ELF-1 (cell line): Measurements from ENCODE around the gene XIRP1.
"Not testable (repeated sequence)": the region's sequence is repeated elsewhere in the genome, so short reads cannot be mapped to it uniquely, and the experiment has no call there.

Experiments used
- DNase-seq: peaks from one replicate; pipeline ENCODE4 v3.0.0-alpha.2; 2016; ENCODE audit warnings: low read depth, low spot score

XIRP1 gene

DNA sequence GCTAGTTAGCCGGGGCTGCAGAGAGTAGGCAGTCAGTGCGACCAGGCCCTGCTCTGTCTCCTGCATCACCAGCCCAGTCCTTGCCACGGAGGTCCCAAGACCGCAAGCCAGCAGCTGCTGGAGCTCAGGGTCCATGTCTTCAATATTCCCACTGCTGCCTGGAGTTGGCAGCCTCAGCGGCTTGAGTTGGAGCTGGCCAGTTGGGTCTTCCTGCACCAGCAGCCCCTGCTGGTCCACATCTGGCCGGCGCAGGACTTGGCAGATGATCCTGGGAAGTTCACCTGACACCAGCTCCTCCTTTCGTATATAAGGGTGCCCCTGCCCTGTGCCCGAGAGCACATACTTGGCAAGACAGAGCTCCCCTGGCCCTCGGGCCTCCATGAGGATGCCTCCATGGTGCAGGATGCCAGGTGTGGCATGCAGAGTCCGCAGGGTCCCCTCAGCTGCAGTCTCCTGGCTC, 5.7 kb downstream of the XIRP1 start:
- no peak for DNase-seq

DNA sequence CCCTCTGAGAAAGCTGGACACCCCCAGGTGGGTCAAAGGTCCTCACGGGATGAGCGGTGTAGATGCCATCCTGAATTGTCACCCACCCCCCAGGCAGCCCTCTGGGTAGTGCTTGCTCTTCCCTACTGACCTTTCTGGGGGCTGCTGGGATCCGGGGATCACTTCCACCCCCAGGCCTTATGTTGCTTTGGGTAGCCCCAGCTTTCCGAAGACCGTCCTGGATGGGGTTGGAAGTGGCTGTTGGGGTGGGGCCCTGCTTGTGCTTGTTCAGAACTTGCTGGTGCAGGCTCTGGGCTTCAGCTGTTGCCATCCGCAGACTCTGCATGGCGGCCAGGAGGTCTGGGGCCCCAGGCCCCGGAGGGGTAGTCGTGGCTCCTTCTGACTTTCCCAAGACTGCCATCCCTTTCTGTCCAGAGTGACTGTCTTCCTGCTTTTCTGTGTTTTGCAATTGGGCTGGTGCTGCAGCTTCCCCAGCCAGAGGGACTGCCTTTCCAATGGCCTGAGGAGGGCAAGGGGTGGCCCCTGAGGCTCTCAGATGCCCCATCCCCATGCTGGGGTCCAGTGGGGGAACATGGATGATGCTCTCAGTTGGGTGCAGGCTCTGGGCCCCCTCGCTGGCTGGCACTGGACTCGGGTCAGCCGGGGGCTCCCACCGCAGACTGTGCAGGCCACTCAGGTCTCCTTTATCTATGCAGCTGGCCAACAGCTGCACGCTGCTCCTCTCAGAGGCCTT, 6.3 kb downstream of the XIRP1 start:
- no peak for DNase-seq

DNA sequence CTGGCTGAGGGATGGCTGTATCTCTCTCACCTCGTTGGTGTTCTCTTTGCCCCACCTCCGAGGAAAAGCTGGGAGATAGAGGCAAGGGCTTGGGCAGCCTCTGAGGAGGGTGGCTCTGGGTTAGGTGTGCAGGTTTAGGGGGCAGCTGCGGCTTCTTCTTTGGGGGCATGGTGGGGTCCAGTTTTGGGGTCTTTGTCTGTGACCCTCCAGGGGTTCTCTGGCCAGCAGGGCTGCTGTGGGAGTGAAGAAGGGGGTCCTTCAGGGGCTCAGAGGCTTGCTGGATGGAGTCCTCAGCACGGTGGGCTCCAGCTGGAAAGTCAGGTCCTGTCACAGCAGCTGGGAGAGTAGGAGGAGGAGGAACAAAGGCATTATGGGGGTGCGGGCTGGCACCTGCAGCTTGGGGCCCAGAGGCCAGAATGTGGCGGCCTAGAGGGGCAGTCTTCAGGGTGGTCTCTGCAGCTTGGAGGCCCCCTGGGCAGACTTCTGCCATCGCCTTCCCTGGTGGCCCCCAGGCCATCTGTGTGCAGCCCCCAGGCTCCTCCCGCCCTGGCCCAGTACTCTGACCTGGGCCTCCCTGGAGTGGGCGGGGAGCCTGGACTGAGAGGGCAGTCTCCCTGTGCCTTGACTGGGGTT, 7.0 kb downstream of the XIRP1 start:
- DNase-seq: no peak

DNA sequence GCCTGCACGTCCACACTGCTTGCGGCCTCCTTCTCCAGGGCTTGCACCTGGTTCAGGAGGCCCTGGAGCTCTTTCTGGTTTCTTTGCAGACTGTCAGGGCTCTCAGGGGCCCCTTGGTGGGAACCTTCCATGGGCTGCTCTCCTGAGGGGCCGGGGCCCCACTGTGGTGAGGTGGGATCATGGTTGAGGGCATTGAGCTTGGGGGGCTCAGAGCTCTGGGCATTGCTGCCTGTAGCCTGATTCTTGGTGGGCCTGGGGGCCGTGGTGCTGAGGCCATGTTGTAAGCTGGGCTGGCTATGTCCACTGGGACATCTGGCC, 7.5 kb downstream of the XIRP1 start:
- DNase-seq: no peak

DNA sequence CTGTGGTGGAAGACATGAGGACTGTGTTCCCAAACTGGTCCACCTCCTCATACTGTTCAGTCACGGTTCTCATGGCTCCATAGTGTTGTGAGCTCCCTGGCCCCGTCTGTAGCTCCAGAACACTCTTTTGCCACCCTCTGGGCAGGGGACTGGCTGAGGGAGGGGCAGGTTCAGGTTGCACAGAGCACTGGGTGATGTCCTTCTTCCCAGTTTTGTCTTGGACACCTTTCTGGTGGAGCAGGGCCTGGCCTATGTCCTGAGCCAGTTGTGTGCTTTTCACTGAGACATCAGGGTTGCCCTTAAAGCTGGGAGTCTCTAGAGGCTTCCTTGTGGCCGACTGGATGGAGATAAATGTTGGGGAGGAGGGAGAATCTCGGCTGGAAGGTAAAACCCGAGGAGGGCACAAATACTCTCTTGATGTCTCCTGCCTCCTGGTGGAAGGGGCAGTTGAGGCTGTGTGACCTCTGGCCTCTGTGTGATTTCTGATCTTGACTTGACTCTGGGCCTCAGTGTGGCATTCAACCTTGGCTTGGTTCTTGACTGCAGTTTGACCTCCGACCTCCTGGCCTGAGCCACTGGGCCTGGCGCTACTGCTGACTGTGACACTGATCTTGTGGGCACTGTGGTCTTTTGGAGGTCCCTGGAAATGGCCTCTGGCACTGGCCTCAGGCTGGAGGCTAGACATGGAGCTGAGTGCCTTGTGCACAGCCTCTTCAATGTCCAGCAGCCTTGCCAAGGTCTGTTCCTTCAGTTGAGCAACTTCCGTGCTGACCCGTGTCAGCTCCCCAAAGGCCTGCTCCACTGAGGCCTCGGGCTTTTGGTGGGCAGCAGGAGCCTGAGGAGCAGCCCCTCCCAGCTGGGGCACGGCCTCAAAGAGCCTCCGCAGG, 8.1 kb downstream of the XIRP1 start:
- no peak for DNase-seq

DNA sequence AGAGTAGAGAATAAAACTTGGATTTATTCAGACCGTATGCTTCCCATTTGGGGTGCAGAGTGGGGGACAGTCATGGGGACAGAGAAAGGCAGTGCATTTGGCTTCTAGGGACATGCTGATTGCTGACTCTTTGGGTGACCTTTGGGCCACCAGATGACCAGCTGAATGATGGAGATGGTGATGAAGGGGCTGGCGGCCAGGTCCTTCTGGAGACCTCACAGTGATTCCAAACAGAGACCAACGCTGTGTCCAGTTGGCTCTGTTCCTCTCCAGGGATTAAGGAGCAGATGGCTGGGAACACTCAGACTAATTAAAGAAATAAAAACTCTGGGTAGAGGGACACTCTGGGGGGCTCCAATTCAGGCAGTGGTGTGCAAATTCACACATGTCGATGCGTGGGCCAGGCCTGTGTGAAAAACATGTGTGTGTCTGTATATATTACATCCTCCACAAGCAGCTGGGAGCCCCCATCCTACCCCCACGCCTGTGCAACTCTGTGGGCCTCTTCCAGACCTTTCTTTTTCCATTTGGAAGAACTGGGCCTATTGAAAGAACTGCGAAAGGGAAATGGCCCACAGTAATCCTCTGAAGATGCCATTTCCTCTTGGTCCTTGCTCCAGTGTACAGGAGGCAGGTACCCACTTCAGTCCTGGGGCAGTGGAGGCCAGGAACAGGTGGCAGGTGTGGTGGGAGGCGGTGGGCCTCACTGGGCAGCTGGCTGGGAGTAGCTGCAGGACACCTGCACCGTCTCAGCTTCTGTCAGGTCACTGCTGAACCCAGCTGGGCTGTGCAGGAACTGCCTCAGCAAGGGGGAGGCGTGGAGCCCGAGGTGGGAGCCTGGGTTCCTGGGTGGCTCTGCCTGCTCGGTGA, 8.9 kb downstream of the XIRP1 start:
- DNase-seq: no peak

DNA sequence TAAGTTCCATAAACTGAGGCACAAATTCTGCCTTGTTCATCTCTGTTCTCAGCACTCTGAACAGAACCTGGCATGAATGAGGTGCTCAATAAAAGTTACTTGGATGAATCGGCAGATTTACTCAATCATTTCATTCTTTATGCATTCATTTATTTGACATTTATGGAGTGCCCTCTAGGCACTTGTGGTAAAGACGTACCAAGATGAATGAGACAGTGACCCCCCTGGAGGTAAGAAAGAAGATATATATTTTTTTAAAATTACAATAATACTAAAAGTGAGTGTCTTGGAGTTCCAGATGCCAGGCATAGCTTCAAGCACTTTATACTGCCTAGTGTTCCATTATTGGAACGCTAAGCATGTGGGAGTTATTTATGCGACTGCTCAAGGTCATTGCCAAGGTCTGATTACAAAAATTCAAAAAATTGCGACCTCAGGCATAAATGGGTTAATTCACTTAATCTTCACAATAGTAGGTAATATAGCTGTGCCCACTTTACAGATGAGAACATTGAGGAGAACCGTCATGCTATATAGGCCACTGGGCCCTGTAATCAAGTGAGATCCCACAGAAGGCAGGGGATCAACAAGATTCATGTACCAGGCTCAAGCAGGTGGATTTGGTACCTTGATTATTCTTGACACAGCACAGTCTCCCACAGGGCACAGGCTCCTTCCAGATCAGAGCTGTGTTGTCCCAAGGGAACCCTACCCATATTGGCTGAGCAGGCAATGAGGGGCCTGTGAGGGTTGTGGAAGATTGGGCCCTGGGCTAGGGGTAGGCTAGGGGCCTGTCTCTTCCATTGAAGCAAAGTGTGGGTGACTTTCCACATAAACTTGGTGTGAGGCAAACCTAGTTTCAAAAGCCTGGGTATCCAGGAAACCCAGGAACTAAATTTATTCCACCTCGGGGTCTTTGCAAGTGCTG, 10.7 kb downstream of the XIRP1 start:
- no peak for DNase-seq

DNA sequence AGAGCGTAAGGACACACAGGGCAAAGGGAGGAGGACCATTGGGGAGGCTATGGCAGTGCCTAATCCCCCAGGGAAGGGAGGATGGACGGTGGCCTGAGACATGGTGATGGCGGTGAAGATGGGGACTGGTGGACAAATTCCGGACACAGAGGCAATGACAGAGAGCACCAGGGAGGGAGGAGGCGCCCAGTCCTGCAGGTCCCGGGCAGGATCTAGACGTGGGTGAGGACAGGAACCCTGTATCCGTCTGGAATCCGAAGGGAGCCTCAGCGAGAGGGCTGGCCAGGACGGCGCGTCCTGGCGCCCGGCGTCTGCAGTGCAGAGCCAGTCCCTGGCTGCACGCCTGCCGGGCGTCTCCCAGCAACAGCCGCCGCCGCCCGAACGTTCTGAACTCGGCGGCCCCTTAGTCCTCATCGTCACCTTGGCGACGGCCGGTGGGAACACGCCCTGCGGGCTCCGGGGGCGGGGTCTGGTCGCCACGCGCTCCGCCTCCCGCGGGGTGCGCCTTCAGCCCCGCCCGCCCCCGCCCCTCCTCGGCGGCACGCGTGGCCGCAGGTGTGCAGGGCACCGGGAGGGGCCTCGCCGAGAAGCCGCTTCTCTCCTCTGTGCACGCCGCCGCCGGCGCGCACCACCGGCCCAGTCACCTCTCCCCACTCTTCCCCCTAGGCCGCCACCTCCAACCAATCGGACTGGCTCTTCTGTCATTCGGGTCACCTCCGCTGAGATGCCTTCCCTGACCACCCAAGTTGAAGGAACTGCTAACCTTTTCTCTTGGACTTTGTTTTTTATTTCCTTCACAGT, 11.6 kb downstream of the XIRP1 start:
- peak; percentile 94 for DNase-seq

DNA sequence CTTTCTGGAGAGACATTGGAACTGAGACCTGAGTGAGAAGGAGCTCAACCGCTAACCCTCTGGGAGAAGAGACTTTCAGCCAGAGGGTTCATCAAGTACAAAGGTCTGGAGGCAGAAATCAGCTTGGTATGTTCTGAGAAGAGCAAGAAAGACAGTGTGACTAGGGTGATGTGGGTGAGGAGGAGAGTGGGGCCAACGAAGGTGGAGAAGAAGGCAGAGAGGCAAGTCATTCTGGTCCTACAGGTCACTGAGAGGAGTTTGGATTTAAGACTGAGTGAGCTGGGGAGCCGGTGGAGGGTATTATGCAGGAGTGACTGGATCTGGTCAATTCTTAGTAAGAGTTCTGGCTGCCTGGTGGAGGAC, 12.2 kb downstream of the XIRP1 start:
- no peak for DNase-seq

DNA sequence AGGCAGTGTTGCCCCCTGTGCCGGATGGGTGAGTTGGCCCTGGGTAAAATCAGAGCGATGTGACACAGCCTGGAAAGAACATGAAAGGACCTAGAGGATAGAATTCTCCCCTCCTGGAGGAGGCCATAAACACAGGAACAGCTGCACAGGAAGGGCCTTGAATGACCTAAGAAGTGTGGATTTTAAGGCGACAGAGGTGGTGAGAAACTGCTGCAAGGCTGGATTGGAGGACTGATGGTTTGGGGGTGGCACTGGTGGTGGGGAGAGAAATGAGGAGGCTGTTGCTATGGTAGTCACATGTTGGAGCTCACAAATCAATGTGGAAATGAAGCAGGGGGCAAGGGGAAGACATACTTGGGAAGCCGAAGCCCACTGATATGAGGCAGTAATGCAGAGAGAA, 13.8 kb downstream of the XIRP1 start:
- DNase-seq: no peak

DNA sequence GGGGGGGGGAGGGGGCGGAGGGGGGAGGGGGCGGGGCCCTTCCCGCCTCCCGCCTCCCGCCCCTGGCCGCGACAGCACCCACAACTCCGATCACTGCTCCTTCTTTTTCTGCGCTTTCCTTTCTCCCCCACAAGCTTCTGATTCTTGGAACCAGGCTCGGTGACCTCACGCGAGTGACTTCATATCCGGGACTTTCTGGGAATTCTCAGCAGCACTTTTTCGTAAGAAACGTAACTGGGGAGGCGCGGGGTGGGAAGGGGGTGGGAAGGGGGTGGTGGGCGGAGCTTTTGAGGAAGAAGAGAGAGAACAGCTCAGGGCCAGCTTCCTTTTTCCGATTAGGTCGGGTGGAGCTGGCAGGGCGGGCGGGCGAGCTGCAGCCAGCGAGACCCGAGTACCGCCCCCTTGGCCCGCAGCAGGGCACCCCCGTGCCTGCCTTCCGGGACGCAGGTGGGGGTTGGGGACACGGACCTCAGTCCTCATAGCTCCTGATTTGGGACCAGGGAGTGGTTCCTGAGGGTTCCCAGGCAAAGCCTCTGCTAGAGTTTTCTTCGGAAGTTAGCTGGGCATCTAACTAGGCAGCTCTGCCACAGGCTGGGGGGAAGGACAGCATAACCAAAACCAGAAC, 14.6 kb downstream of the XIRP1 start:
- peak; percentile 71 for DNase-seq

DNA sequence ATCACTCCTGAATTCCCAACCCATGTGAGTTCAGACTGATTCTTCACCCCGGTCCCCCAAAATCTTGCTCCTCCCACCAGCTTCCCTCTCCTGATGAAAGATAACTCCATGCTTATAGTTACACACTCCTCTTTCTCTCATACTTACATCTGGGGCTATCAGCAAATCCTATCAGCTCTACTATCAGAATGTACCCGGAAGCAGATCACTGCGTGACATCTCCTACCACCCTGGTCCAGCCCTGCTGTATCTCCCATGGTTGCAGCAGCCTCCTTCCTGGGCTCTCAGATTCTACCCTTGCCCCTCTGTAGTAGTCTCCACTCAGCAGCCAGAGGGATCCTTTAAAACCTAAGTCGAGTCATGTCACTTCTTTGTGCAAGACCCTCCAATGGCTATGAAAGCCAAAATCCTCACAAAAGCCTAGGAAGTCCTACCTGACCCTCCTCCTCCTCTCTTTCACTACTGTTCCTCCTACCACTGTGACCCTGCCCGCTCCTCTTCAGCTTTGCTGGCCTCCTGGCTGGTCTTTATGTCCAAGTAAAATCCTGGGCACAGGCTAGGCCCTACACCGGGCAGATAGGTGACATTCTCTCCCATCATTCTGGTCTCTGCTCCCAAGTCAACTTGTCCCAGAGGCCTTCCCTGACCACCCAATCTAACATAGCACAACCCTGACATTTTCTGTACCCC, 16.2 kb downstream of the XIRP1 start:
- DNase-seq: no peak

DNA sequence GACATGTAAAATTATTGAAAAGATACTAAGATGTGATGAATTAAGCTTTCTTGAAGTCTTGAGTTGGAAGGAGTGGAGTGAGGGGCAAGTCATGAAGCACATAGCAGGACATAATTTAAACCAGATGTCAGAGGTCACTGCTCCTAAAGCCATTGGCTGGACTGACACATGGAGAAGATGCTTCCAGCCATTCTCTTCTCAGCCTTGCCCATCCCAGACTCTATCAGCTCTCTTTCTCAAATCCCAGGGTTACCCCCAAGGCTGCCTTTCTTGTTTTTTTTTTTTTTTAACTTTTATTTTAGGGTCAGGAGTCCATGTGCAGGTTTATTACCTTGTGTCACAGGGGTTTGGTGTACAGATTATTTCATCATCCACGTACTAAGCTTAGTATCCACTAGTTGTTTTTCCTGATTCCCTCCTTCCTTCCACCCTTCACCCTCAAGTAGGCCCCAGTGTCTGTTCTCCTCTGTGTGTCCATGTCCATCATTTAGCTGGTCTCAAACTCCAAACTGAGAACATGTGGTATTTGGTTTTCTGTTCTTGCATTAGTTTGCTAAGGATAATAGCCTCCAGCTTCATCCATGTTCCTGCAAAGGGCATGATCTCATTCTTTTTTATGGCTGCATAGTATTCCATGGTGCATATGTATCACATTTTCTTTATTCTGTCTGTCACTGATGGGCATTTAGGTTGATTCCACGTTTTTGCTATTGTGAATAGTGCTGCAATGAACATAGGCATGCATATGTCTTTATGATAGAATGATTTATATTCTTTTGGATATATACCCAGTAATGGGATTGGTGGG, 18.9 kb downstream of the XIRP1 start:
- DNase-seq: no peak

DNA sequence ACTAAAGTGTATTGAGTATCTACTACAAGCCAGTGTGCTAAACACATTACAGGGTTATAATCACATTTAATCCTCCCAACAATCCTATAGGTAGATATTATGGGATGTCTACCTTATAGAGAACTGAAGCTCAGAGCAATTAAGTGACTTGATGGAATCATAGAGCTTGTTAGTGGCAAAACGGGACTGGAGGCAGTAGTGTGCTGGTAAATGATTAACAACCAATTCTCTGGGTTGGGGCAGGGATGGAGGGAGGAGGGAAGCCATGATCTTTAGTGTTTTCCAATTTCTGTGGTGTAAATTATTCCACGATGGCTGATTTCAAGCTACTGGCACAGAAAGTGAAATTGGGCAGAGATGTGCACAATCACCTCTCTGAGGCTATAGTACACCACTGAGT, 20.5 kb downstream of the XIRP1 start:
- no peak for DNase-seq

DNA sequence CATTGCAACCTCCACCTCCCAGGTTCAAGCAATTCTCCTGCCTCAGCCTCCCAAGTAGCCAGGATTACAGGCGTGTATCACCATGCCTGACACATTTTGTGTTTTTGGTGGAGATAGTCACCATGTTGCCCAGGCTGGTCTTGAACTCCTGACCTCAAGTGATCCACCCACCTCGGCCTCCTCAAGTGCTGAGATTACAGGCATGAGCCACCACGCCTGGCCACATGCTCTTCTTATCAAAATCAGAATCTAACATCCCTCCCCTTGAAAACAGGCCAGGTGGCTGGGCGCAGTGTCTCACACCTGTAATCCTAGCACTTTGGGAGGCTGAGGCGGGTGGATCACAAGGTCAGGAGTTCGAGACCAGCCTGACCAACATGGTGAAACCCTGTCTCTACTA, 21.5 kb downstream of the XIRP1 start:
- not testable (repeated sequence) for DNase-seq

DNA sequence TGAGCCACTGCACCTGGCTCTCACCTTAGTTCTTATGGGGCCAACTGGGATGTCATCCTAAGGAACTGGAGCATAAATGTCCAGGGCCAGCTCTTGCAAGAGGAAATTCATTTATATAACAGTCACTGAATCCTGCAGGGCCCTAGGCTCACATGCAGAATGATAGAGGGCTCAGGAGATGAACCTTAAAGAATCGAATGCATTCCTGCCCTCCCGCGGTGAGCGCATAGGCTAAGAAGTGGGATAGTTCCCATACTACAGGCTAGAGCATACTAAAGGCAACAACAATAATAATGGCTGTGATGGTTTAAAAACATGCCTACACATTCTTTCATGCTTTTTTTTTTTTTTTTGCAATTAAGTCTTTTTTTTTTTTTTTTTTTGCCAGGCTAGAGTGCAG, 21.9 kb downstream of the XIRP1 start:
- no peak for DNase-seq

DNA sequence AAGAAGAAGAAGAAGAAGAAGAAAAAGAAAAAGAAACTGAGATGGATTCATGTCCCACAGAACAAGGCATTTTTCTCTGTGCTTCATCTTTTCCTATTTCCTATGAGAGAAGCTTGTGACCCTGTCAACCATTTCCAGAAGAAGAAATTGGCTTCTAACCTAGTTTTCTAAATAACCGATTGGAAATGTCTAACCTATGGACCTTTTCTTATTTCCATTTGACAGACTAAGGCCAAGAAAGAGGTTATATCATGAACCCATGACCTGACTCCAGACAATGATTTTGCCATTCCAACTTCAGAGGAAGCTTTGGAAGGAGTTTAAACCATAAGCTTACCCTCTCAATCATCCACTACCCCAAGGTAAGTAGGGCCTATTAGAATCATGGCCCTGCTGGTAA, 22.7 kb downstream of the XIRP1 start:
- no peak for DNase-seq
